Erythroblast (primary cell): Measurements from ENCODE around the gene CDH24.

Source experiments
- DNase-seq, 2 experiments: peaks; one replicate each; lab custom pipeline; 2025; lab: John Stamatoyannopoulos, UW
- GATA1 ChIP-seq: IDR thresholded peaks from 2 replicates; pipeline ENCODE4 v1.6.1; 2011; ENCODE audit warnings: low read depth, mild to moderate bottlenecking, control low read depth, low read length, moderate library complexity
- POLR2A ChIP-seq: IDR thresholded peaks from 2 replicates; pipeline ENCODE4 v1.6.1; 2011; ENCODE audit warnings: mild to moderate bottlenecking, low read length

The CDH24 gene

DNA sequence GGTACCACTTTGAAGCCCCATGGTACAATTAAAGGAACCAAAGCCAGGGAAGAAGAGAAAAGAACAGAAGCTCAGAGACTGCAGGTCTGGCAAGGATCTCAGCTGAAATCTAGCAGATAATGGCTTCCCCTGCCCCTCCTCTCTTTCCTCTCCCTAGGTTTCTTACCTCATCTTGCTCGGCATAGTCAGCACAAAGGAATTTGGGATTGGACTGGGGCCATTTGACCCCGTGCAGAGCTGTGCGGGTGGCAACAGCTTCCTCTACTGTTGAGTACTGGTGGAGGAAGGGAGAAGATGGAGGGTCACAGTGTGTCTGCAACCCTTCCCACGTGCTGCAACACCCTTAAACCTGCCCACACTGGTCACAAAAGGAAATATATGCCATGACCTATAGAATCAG, 4.7 kb upstream of the CDH24 start:
- TF ChIP-seq GATA1 (no peak), POLR2A (no peak)
- DNase-seq: no peak

DNA sequence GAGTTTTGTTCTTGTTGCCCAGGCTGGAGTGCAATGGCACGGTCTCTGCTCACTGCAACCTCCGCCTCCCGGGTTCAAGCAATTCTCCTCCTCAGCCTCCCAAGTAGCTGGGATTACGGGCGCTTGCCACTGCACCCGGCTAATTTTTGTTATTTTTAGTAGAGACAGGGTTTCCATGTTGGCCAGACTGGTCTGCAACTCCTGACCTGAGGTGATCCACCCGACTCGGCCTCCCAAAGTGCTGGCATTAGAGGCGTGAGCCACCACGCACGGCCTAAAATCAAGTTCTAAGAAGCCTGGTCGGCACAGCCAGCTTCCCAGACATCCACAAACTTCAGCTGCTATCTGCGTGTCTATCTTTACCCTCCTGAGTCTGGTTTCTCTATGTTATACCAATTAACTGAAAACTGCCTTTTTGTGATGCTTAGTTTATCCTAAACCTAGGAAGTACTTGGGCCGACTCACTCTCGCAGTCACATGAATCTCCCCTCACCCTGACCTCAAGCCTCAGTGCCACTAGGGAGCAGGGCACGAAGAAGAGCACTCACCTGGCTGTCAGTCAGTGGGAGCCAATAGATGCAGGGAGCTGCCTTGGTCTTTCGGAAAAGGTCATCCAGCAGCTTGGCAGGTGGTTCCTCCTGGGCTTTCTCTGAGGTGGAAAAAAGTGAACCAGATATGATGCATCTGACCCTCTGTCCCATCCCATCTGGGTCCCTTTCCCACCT, 3.4 kb upstream of the CDH24 start:
- no peak for DNase-seq
- TF ChIP-seq GATA1: no peak
- TF ChIP-seq POLR2A: no peak

DNA sequence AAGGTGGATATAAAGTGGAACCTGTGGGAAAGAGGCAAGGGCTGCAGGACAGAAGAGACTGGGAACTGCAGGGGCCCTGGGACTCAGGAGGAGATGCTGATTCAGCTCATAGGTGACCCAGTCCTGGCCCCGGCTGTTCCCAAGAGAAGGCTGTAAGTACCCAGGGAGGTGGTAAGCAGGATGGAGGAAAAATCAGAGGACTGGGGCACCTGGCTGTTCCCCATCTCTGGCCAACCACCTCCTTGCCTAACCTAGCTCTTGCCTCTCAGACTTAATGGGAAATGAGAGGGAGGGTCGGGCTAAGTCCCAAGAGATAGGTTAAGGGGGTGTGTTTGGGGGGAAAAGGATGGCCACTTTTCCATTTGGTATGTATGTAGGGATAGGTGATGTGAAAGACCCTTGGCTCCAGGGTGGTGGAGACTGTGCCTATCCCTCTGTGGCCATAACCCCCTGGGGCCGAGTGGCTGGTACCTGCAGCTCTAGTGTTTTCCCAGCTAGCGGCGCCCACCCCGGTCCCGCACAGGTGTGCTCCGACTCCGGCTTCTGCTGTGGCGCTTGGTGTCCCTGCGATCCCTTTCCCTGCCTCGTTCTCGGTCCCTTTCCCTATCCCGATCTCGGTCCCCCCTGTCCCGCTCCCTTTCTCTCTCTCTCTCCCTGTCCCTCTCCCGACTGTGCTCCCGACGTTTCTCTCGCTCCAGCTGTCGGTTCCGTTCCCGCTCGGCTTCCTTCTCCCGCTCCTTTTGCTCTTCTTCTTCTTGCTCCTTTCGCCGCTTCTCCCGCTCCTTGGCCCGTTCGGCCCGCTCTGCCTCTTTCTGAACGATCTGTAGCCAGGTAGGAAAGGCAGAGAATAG, 1.6 kb upstream of the CDH24 start:
- TF ChIP-seq GATA1: no peak
- TF ChIP-seq POLR2A: no peak
- no peak for DNase-seq

DNA sequence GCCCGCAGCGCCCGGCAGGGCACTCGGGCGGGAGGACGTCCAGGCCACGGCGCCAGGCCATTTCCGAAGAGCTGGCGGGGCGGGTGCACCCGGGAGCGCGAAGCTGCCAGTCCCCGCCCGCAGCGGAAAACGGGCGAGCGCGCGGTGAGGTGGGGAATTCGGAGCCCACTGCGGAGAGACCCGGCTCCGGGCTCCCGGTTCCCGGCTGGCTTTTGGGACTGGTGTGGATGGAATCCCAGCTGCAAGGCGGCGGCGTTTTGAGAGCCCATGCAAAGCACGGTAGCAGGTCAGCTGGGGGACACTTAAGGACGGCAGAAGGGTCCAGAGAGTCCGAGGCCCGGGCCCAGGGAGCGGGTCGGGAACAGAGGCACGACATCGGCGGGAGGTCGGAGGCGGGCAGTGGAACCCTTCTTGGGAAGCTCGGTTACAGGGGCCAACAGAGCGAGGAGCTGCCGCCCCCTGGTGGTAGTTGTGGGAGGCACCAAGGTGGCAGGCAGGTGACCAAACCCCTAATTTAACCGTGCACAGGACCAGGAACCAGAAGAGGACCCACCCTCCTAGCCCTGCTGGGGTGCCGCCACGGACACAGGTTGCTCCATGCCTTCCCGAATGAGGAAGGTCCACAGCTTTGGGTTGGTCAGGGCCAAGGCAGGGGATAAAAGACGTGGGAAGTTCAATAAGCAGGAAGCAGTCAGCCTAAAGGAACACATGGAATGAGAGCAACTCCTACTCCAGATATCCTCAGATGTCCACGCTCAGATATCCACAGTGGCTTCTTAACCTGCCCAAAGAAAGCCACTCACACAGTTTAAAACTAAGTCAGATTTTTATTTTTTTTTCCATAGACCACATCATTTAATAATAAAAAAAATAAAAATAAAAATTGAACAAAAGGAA, 685 bp upstream of the CDH24 start:
- TF ChIP-seq GATA1 (no peak), POLR2A (no peak)
- DNase-seq: no peak

DNA sequence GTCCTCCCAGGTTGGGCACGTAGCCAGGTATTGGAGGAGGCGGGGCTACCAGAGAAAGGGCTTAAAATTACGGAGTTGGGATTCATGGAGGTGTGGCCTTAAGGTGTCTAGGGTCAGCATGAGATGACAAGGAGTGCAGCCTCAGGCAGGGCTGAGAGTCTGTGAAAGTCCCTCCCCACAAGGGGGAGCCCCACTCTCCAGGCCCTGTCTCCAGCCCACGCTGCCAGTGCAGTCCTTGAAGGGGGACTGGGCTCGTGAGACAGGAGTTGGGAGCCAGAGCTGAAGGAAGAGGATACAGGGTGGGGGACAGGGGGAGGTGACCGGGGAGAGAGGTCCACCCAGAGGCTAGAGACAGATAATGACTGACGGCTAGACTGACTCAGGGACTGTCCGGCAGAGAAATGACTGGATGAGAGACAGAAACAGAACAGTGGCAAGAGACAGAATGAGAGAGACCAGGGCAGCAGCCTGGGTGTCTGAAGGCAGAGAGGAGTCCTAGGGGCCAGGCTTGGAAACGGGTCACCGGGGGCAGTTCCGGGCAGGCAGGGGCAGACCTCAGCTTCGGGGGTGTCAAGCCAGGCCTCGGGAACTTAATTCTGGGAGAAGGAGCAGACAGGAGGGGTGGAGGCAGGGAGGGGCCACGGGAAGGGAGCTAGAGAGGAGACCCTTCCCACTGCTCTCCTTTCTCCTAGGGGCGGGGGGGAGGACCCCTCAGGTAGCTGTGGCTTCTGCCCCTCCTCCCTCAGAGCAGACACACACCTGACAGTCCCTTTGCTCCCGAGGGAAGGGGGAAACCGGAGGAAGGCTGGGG, 970 bp downstream of the CDH24 start:
- DNase-seq: no peak
- TF ChIP-seq GATA1 (no peak), POLR2A (no peak)

DNA sequence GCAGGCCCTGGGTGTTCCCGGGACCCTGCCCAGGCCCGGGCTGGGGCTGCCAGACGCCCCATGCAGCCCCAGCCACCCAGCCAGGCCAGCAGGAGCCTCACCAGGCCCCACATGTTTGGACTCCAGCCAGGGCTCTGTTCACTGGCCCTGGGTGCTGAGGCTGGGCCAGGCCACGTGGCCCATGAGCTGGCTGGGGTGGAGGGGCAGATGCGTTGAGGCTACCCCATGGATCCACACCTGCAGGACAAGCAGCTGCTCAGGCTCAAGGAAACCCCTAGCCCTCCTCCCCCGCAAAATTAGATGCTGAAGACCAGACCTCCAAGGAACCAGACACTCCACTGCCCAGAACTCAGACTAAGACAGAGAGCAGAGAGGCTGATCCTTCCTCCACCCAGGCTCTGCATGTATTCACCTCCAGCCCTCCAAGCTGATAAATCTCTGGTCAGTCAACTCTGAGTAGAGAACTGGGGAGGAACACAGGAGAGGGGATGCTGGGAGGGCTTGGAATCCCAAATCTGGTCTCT, 1.6 kb downstream of the CDH24 start:
- no peak for TF ChIP-seq GATA1
- TF ChIP-seq POLR2A: no peak
- DNase-seq: no peak

DNA sequence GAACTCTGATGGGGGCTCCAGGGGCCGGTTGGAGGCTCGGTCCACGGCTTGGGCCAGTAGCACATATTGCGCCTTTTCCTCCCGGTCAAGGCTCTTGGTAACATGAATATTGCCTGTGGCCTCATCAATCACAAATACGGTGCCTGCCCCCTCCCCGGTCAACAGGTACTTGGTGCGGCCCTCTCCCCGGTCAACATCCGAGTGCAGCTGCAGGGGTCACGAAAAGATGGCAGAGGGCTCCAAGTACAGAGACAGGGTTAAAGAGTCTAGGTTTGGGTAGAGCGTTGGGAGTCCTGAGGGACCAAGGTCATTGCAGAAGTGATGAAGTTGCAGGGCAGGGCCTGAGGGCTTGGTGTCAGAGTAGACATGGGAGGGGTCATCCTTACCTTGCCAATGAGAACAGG, 2.2 kb downstream of the CDH24 start:
- TF ChIP-seq POLR2A: no peak
- TF ChIP-seq GATA1: no peak
- no peak for DNase-seq

DNA sequence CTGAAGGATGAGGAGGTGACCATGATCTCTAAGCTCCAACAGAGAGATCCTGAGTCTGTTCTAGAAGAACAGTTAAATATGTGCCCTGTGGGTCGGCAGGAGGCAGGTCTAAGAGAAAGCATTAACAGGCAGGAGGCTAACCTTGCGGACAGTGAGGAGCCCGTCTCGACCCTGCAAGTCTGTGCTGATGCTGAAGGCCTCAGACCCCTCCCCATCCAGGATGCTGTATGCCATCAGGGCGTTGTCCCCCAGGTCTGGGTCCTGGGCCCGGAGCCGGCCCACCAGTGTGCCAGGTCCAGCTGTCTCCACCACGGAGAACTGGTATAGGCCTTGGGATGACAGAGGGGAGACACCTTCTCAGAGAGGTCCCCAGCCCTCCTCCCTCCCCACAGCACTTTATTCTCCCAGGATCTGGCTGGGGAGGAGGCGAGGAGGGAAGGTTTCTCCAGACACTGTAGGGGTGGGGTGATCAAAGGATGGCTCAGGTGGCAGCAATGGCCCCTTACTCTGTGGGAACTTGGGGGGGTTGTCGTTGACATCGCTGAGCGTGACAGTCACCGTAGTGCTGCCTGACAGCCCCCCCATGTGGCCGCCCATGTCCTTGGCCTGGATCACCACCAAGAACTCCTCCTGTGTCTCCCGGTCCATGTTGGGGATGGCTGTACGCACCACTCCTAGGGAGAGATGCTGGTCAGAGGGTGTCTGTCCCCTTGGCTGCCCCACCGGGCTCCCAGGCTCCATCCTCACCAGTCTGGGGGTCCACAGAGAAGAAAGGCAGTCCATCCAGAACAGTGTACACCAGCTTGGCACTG, 3.1 kb downstream of the CDH24 start:
- TF ChIP-seq GATA1 (no peak), POLR2A (no peak)
- no peak for DNase-seq

DNA sequence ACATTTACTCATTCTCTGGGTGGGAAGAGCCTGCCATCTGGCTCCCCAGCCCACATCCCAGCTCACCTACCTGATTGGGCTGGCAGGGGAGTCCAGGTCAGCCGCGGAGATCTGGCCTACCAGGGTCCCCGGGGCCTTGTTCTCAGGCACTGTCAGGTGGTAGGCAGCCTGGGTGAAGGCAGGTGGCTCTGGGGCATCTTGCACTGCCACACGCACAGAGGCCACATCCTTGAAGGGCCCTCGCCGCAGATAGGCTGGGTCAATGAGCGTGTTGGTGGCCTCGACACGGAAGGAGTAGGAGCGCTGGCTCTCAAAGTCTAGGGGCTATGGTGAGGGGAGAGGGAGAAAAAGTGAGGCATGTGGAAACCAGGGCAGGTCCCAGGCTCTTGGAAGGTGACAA, 3.9 kb downstream of the CDH24 start:
- TF ChIP-seq POLR2A (no peak), GATA1 (no peak)

DNA sequence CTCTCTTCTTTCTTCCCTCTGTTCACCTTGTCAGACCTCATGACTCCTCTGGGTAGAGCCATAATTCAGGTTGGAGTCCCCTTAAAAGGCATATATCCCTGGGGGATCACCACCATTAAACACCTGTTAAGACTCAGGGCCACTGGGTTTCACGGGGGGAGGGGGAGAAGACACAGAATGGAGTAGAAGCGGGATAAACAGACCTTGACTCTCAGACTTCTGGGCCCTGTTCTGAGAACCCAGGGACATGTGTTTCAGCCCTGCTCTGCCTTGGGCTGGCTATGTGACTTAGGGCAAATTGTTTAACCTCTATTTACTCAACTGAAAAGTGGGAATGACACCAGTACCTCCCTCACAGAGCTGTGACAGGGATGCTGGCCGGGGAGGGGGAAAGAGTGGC, 4.6 kb downstream of the CDH24 start:
- no peak for TF ChIP-seq GATA1
- TF ChIP-seq POLR2A: no peak
- no peak for DNase-seq

More for the DNA sequence above, 3.9 kb downstream of the CDH24 start:
- DNase-seq: no peak

DNA sequence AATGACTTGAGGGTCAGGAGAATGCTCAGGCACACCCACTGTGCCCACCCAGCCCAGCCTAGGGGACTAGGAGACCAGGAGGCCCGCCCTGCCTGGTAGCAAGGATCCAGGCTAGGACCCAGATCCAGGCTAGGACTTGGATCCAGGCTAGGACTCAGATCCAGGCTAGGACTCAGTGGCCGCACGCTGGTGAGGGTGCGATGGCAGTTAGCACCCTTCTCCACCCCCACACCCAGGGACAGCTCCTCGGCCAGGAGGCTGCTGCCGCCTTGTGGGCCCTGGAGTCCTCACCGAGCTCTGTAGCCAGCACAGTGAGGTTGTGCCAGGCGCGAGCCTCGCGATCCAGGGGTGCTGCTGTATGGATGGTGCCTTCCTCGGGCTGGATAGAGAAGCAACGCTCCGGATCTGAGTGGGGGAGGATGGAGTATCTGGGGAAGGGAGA, 5.1 kb downstream of the CDH24 start:
- DNase-seq: no peak
- TF ChIP-seq GATA1: no peak
- no peak for TF ChIP-seq POLR2A
